GM12873 (cell line): ENCODE results near the gene ADAM12.

Source experiments
- TF ChIP-seq, protein P1 (sequence below): IDR thresholded peaks from 2 replicates; pipeline ENCODE4 v1.5.1; 2012; ENCODE audit warnings: low read depth, mild to moderate bottlenecking, moderate library complexity, low read length, control low read depth; ENCODE audit not compliant: insufficient read depth; ENCODE audit errors: missing control alignments

Gene ADAM12

DNA sequence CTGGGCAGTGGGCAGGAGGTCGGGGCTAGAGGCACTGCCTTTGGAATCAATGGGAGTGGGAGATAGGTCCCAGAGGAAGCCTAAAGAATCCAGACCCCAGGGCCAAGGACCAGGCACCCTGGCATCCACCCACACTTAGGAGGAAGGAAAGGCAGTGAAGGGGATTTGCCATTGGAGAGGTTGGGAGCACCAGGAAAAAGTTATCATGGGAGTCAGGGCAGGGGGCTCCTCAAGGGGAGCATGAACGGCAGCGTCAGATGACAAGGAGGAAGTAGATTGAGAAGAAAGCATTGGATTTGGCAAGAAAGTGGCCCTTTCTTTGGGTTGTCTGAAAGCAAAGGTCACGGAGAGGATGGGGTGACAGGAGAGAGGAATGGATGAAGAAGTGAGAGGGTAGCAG is 142.8 kb downstream of the ADAM12 start:
- TF ChIP-seq, protein P1, sequence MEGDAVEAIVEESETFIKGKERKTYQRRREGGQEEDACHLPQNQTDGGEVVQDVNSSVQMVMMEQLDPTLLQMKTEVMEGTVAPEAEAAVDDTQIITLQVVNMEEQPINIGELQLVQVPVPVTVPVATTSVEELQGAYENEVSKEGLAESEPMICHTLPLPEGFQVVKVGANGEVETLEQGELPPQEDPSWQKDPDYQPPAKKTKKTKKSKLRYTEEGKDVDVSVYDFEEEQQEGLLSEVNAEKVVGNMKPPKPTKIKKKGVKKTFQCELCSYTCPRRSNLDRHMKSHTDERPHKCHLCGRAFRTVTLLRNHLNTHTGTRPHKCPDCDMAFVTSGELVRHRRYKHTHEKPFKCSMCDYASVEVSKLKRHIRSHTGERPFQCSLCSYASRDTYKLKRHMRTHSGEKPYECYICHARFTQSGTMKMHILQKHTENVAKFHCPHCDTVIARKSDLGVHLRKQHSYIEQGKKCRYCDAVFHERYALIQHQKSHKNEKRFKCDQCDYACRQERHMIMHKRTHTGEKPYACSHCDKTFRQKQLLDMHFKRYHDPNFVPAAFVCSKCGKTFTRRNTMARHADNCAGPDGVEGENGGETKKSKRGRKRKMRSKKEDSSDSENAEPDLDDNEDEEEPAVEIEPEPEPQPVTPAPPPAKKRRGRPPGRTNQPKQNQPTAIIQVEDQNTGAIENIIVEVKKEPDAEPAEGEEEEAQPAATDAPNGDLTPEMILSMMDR = no peak

DNA sequence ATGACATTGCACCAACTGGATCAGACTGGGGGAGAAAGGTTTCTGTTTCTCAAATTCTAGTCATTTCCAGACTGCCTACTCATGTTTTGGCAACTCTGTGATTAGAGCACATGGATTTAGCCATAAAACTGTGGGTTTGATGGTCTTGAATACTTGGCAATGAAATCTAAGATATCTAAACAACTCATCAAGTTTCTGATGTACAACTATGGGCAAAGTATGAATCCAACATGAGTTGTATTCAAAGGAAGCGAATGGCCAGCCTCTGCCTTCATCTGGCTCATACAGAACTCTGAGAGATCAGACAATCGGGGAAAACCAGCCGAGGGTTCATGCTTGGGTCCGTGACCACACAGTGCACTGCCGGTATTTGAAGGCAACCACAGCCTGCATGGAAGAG is 144.3 kb downstream of the ADAM12 start:
- TF ChIP-seq, protein P1 = no peak

DNA sequence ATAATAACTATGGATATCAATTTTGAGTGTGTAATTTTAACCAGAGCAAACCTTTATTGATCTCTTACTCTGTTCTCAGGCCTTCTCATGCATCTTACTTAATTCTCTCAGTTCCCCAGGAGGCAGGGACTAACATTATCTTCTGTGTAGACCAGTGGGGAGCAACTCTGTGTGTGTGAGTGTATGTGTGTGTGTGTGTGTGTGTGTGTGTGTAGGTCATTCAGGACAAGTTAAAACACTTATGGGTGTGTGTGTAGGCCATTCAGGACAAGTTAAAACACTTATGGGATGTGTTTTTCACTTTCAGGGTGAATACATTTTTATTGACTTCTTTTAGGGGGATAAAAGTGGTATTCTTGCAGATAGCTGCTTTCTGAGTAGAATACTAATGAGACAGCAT is 145.0 kb downstream of the ADAM12 start:
- TF ChIP-seq, protein P1 = no peak

DNA sequence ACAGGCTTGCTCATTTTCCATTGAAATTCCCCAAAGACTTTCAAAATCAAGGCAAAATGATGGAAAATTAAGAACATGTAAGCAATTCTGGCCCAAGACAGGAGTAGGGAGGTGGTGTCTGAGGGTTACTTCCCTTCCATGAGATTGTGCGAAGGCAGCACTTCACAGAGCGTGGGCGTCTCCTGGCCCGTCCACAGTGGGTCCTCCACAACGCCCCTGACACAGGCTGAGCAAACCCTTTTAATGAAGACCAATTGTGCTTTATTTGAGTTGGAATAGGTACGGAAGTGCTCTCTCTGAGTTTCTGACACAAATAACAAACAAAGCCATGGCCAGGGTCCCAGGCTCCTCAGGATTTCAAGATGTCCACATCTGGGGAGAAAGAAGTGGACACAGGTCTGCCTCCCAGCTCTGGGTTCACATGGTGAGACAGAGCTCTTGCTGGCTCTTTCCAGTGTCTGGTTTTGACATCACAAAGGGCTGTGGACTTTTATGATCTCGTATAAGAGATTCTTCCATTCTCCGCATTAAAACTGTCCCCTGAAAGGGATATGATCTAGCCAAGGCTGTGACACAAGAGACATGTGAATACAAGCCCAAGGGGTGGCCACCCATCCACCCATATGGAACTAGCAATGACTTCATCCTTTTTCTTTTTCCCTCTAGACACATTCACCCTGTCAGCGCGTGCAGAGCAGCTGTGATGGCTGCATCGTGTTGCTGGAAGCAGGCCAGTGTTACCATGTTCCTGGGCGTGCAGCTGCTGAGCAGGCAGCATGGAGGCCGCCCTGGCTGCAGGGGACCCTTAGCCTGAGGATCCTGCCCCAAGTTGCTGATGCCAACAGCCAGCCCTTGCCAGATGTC is 145.6 kb downstream of the ADAM12 start:
- TF ChIP-seq, protein P1 = no peak

DNA sequence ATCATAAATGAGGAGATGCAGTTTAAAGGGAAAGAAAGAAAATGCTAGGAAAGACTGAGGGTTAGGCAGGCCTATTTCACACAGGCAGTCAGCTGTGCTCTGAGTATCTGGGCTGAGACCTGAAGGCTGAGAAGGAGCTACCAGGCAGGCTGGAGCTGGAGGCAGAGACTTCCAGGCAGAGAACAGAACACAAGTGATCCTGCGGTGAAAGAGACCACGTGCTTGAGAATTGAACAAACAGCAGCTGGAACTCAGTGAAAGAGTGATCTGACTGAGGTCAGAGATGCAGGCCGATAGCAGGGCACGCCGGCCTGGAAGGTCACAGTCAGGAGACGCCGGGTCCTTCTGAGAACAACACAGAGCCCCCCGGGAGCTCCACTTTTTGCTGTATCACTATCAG is 147.8 kb downstream of the ADAM12 start:
- TF ChIP-seq, protein P1 = no peak

DNA sequence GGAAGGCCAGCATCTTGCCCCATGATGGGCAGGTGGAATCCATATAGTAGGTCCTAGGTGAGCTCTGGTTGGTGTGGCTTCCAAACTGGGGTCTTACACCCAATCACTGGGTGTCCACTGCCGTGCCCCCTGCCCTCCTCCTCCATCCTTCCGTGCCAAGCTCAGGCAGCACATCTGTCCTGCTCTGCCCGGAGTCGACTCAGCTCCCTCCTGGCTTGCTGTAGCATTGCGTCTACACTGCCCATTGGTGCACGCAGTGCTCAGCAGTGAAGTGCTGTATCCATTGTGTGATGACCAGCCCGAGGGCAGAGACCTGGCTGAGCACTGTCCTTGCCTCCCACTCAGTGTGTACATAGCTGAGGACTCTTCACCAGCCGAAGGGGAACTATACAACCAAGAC is 148.4 kb downstream of the ADAM12 start:
- TF ChIP-seq, protein P1 = no peak

DNA sequence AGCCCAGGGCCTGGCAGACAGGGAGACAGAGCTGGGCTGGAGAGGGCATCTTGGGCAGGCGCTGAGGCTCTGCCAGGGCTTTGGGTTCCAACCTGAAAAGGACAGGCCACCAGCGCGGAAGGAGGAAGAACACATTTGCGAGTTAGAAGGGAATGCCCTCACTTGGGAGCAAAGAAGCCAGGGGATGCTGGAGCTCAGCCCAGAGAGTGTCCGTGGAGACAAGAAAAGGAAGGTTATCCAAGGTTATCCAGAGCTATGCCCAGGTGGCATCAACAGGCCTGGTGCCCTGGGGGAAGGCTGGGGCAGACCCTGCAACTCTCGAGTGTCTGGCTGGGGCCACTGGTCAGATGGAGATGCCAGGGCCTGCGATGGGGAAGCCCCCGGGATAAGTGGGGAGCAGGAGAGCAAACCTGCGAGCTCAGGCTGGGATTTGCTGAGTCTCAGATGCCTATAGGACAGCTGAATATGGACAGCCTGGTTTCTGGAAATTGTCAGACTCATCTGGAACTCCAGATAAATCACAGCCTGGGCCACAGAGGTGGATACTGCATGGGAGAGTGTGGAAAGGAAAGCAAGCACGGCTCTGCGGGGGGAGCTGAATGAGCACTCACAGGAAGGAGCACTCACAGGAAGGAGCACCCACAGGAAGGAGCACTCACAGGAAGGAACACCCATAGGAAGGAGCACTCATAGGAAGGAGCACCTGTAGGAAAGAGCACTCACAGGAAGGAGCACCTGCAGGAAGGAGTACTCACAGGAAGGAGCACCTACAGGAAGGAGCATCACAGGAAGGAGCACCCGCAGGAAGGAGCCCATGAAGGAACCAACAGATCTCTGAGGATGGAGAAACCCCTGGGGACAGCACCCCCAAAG is 152.1 kb downstream of the ADAM12 start:
- TF ChIP-seq, protein P1 = no peak
